ENCODE results near the gene ZNF581. TPM values are rescaled to one million over a fixed set of nuclear protein-coding genes. Genes with fewer than 3 reads are reported as not detected.

Gene ZNF581
- polyA plus RNA-seq, 1 of the 3 experiments (the other 2 are of a cell fraction): 24.7 TPM

DNA sequence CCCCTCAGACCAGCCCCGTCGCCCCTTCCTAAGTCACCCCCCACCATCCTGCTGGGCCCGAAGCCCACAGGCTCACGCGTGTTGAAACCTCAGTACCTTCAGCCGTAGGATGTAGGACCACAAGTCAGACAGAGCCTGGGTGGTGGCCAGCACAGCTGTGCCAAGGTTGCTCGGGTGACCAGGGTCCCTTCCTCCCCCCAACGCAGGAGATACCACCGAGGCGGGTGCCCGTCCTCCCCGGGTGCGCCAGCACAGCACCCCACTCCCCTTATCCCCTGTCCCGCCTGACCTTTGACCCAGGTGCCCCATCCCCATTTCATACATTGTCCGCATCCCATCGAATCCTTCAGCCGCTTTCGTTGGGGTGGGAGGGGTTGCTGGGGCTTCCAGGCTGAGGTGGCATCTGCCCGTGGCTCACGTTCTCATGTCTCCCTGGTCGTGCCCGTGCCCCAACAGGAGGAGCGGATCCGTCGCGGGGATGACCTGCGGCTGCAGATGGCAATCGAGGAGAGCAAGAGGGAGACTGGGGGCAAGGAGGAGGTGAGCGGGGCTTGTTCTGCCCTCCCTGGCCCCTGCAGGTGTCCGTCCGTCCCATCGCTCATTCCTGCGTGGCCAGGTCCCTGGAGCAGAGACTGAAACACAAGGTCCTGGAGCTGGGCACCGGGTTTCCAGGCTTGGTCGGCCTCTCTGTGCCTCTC, 46.1 kb downstream of the ZNF581 start:
- WGBS (ENCODE audit: low lambda C conversion rate): 95% methylated on average over 34 of the region's 35 CpGs
- DNase-seq: no peak
- Histone ChIP-seq H3K9ac (no peak overlapping the region), H3F3A (replicated peaks; ENCODE audit: insufficient read depth) (no peaks in the 10 kb centered on the region), H3K27me3 (ENCODE audit: insufficient read depth) (no peaks in the 10 kb centered on the region), H2AFZ (ENCODE audit: low read depth) (no peak overlapping the region), H3K79me2 (ENCODE audit: insufficient read depth) (peaks cover 18% of the 10 kb centered on the region; the same call in 1 of the 2 replicates), H3K4me1 (ENCODE audit: control insufficient read depth in 1 of 2, insufficient read depth in 2 of 2, low read depth in 1 of 2, low read length in 1 of 2) (no peaks in the 10 kb centered on the region), H3K4me3 (ENCODE audit: low read depth in 2 of 2, low read length in 1 of 2) (no peak overlapping the region), H3K9me2 (no peaks in the 10 kb centered on the region), H3K27ac (ENCODE audit: low read depth in 2 of 2, low read length in 1 of 2) (no peak overlapping the region), H3K4me2 (no peak overlapping the region), H3K36me3 (replicated peaks in 1 of 2; ENCODE audit: control insufficient read depth in 1 of 2, insufficient read depth in 2 of 2, low read length in 1 of 2) (peaks cover 0 to 65% of the 10 kb centered on the region in 2 experiments), H4K20me1 (ENCODE audit: insufficient read depth) (peaks cover 35% of the 10 kb centered on the region), H3K9me3 (no peaks in the 10 kb centered on the region)
- ChIA-PET CTCF (no interaction called here), POLR2A (no interaction called here)
- TF ChIP-seq RCOR1 (IDR thresholded peaks at IDR 0.05; ENCODE audit: low read length): no peak
- TF ChIP-seq CHD2 (IDR thresholded peaks at IDR 0.05; ENCODE audit: low read length, partially characterized antibody): no peak
- TF ChIP-seq POLR2AphosphoS5 (IDR thresholded peaks at IDR 0.05; ENCODE audit: low read depth, low read length): no peak
- TF ChIP-seq RAD21 (IDR thresholded peaks at IDR 0.05; ENCODE audit: low read length): no peak
- TF ChIP-seq EP300 (IDR thresholded peaks at IDR 0.05; ENCODE audit: borderline replicate concordance in 1 of 2, low read depth in 1 of 2, low read length in 1 of 2): no peak
- no peak for TF ChIP-seq SIN3A (IDR thresholded peaks at IDR 0.05; ENCODE audit: borderline replicate concordance, low read depth, low read length)
- no peak for TF ChIP-seq ELF1 (IDR thresholded peaks at IDR 0.05)
- TF ChIP-seq, protein P1, sequence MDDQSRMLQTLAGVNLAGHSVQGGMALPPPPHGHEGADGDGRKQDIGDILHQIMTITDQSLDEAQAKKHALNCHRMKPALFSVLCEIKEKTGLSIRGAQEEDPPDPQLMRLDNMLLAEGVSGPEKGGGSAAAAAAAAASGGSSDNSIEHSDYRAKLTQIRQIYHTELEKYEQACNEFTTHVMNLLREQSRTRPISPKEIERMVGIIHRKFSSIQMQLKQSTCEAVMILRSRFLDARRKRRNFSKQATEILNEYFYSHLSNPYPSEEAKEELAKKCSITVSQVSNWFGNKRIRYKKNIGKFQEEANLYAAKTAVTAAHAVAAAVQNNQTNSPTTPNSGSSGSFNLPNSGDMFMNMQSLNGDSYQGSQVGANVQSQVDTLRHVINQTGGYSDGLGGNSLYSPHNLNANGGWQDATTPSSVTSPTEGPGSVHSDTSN (IDR thresholded peaks at IDR 0.05): no peak
- no peak for TF ChIP-seq TCF12 (IDR thresholded peaks at IDR 0.05)
- TF ChIP-seq, protein P2, sequence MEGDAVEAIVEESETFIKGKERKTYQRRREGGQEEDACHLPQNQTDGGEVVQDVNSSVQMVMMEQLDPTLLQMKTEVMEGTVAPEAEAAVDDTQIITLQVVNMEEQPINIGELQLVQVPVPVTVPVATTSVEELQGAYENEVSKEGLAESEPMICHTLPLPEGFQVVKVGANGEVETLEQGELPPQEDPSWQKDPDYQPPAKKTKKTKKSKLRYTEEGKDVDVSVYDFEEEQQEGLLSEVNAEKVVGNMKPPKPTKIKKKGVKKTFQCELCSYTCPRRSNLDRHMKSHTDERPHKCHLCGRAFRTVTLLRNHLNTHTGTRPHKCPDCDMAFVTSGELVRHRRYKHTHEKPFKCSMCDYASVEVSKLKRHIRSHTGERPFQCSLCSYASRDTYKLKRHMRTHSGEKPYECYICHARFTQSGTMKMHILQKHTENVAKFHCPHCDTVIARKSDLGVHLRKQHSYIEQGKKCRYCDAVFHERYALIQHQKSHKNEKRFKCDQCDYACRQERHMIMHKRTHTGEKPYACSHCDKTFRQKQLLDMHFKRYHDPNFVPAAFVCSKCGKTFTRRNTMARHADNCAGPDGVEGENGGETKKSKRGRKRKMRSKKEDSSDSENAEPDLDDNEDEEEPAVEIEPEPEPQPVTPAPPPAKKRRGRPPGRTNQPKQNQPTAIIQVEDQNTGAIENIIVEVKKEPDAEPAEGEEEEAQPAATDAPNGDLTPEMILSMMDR (IDR thresholded peaks at IDR 0.05): no peak
- TF ChIP-seq FOSL2 (IDR thresholded peaks at IDR 0.05; ENCODE audit: borderline replicate concordance, low read depth): no peak
- TF ChIP-seq, protein P3, sequence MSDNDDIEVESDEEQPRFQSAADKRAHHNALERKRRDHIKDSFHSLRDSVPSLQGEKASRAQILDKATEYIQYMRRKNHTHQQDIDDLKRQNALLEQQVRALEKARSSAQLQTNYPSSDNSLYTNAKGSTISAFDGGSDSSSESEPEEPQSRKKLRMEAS (IDR thresholded peaks at IDR 0.05; ENCODE audit: low read depth): no peak
- no peak for TF ChIP-seq NRF1 (IDR thresholded peaks at IDR 0.05; ENCODE audit: low read depth, low read length)
- TF ChIP-seq, protein P4, sequence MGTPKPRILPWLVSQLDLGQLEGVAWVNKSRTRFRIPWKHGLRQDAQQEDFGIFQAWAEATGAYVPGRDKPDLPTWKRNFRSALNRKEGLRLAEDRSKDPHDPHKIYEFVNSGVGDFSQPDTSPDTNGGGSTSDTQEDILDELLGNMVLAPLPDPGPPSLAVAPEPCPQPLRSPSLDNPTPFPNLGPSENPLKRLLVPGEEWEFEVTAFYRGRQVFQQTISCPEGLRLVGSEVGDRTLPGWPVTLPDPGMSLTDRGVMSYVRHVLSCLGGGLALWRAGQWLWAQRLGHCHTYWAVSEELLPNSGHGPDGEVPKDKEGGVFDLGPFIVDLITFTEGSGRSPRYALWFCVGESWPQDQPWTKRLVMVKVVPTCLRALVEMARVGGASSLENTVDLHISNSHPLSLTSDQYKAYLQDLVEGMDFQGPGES (IDR thresholded peaks at IDR 0.05; ENCODE audit: low read depth, low read length): no peak
- TF ChIP-seq, protein P5, sequence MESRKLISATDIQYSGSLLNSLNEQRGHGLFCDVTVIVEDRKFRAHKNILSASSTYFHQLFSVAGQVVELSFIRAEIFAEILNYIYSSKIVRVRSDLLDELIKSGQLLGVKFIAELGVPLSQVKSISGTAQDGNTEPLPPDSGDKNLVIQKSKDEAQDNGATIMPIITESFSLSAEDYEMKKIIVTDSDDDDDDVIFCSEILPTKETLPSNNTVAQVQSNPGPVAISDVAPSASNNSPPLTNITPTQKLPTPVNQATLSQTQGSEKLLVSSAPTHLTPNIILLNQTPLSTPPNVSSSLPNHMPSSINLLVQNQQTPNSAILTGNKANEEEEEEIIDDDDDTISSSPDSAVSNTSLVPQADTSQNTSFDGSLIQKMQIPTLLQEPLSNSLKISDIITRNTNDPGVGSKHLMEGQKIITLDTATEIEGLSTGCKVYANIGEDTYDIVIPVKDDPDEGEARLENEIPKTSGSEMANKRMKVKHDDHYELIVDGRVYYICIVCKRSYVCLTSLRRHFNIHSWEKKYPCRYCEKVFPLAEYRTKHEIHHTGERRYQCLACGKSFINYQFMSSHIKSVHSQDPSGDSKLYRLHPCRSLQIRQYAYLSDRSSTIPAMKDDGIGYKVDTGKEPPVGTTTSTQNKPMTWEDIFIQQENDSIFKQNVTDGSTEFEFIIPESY (IDR thresholded peaks at IDR 0.05; ENCODE audit: borderline replicate concordance, low read depth): no peak
- TF ChIP-seq, protein P6, sequence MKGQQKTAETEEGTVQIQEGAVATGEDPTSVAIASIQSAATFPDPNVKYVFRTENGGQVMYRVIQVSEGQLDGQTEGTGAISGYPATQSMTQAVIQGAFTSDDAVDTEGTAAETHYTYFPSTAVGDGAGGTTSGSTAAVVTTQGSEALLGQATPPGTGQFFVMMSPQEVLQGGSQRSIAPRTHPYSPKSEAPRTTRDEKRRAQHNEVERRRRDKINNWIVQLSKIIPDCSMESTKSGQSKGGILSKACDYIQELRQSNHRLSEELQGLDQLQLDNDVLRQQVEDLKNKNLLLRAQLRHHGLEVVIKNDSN (IDR thresholded peaks at IDR 0.05; ENCODE audit: borderline replicate concordance, low read depth): no peak
- TF ChIP-seq MXI1 (IDR thresholded peaks at IDR 0.05; ENCODE audit: low read depth, low read length): no peak

Data from SK-N-SH (cell line).